Thoracic aorta (tissue), 2 donors: Measurements from ENCODE around the gene FGB. TPM values are rescaled to one million over a fixed set of nuclear protein-coding genes. Genes with fewer than 3 reads are reported as not detected.

Experiments used
- ATAC-seq: fragments of 150-250 bp; one replicate; pipeline ENCODE4 v1.8.0; 2017; ENCODE audit warnings: low read depth; ENCODE audit not compliant: insufficient number of reproducible peaks, low FRiP score
- DNase-seq: peaks from one replicate; pipeline ENCODE4 v3.0.0-alpha.2; 2020; ENCODE audit warnings: low spot score
- H3K27ac ChIP-seq, 2 donors: fragments of 200-600 bp; sonication (generic); 1 replicate in 1 of 2; 2 replicates in 1 of 2; pipeline ENCODE4 v1.5.1; 2016; ENCODE audit warnings: mild to moderate bottlenecking in 2 of 2, moderate library complexity in 2 of 2
- H3K27me3 ChIP-seq: fragments of 200-600 bp; sonication (generic); replicated peaks from 2 replicates; pipeline ENCODE4 v1.6.0; 2016; ENCODE audit warnings: mild to moderate bottlenecking; ENCODE audit not compliant: insufficient read depth
- H3K36me3 ChIP-seq: fragments of 200-600 bp; sonication (generic); one replicate; pipeline ENCODE4 v1.5.1; 2016
- H3K4me1 ChIP-seq, 2 donors: fragments of 200-600 bp; sonication (generic); 1 replicate in 1 of 2; 2 replicates in 1 of 2; pipeline versions ENCODE4 v1.5.1 to v1.6.0; 2016; ENCODE audit warnings: low read depth in 2 of 2, mild to moderate bottlenecking in 1 of 2; ENCODE audit not compliant: control insufficient read depth in 1 of 2
- H3K4me3 ChIP-seq: fragments of 200-600 bp; sonication (generic); 2 replicates; pipeline ENCODE4 v1.5.1; 2016; ENCODE audit warnings: mild to moderate bottlenecking
- H3K9me3 ChIP-seq: fragments of 200-600 bp; sonication (generic); 2 replicates; pipeline ENCODE4 v1.5.1; 2016
- CTCF ChIP-seq: fragments of 200-600 bp; sonication (generic); IDR thresholded peaks from one replicate; pipeline ENCODE4 v1.5.1; 2019; ENCODE audit warnings: antibody characterized with exemption
- total RNA-seq, 2 donors: library from RNA; depleted of rRNA; stranded (reverse); fragments of >200 nt; gene quantifications; one replicate each; pipeline versions ENCODE4 v1.1.0 to v1.2.3, GENCODE V29; 2016

FGB gene
- total RNA-seq, 2 donors from 2014 or later, result not detected

GRCh38 chr4:154610582-154610981 lies 47.8 kb downstream of the FGB start:
- H3K36me3 ChIP-seq, result no peaks in the 10 kb centered on the region
- ATAC-seq (no peak), DNase-seq (no peak)
- TF ChIP-seq CTCF, result no peak
- no peaks in the 10 kb centered on the region for H3K4me1 ChIP-seq
- no peaks in the 10 kb centered on the region for H3K27me3 ChIP-seq
- no peaks in the 10 kb centered on the region for H3K9me3 ChIP-seq
- no peak overlapping the region for H3K27ac ChIP-seq
- H3K4me3 ChIP-seq, result no peak overlapping the region

- ATAC-seq (no peak), DNase-seq (no peak)
- Histone ChIP-seq H3K36me3 (no peaks in the 10 kb centered on the region), H3K9me3 (no peaks in the 10 kb centered on the region), H3K27ac (no peak overlapping the region), H3K27me3 (no peaks in the 10 kb centered on the region), H3K4me1 (no peaks in the 10 kb centered on the region), H3K4me3 (no peak overlapping the region)
- TF ChIP-seq CTCF, result no peak
Observed at GRCh38 chr4:154611833-154612232, 49.0 kb downstream of the FGB start.

- Histone ChIP-seq H3K4me3 (no peak within 1 kb of the TSS), H3K9me3 (no peaks in the 10 kb centered on the region), H3K27me3 (no peaks in the 10 kb centered on the region), H3K4me1 (no peaks in the 10 kb centered on the region), H3K36me3 (no peaks in the 10 kb centered on the region), H3K27ac (no peak within 1 kb of the TSS)
- no peak for TF ChIP-seq CTCF
- no peak for ATAC-seq
- DNase-seq, result no peak
Observed at GRCh38 chr4:154612472-154613414, 49.9 kb downstream of the FGB start, which contains the start of gene FGG. FGG (minus strand) TSS chr4:154612656; CDS start chr4:154612609, 47 bp downstream.

GRCh38 chr4:154614306-154614705 lies 51.5 kb downstream of the FGB start:
- no peak for DNase-seq
- ATAC-seq, result no peak
- H3K27me3 ChIP-seq, result no peaks in the 10 kb centered on the region
- H3K4me3 ChIP-seq, result no peak overlapping the region
- no peaks in the 10 kb centered on the region for H3K9me3 ChIP-seq
- no peaks in the 10 kb centered on the region for H3K4me1 ChIP-seq
- H3K36me3 ChIP-seq, result no peaks in the 10 kb centered on the region
- H3K27ac ChIP-seq, result no peak overlapping the region
- no peak for TF ChIP-seq CTCF

- DNase-seq (no peak), ATAC-seq (no peak)
- H3K4me1 ChIP-seq, result no peaks in the 10 kb centered on the region
- H3K9me3 ChIP-seq, result no peaks in the 10 kb centered on the region
- H3K36me3 ChIP-seq, result no peaks in the 10 kb centered on the region
- TF ChIP-seq CTCF, result no peak
- no peaks in the 10 kb centered on the region for H3K27me3 ChIP-seq
- no peak overlapping the region for H3K27ac ChIP-seq
- no peak overlapping the region for H3K4me3 ChIP-seq
Observed at GRCh38 chr4:154615211-154615610, 52.4 kb downstream of the FGB start.
